Measurements from ENCODE around the gene ABCC10. TPM values are rescaled to one million over a fixed set of nuclear protein-coding genes. Genes with fewer than 3 reads are reported as not detected.
"Not testable (repeated sequence)": the region's sequence is repeated elsewhere in the genome, so short reads cannot be mapped to it uniquely, and the experiment has no call there.

Gene ABCC10
- total RNA-seq, 4 donors from 2014 or later: 10.8 to 23.9 (median 19.3) TPM

DNA sequence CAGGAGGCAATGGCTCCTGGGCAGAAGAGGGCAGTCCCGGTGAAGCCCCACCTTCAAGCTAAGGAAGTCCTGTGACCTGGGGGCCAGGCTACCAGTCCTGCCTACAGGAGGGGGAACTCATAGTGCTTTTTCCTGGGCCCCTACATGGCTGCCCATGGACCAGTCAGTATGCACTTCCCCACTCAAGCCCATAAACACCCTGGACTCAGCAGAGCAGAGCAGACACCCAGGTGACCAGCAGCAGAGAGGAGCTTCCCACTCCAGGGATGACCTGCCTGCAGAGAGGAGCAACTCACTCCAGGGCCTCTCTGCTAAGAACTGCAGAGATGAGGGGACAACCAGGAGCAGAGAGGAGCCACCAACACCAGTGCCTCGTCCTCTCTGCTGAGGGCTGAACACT, 14.3 kb upstream of the ABCC10 start:
- WGBS, 2 donors: 100% methylated on average over 1 of the region's 2 CpGs; no CpG with 5 or more reads in 1 of the 2 donors
- no peaks in the 10 kb centered on the region for H3K9me3 ChIP-seq
- peaks cover 0 to 17% (median 0%) of the 10 kb centered on the region in 4 donors for H3K27me3 ChIP-seq
- no peak for DNase-seq
- no peaks in the 10 kb centered on the region for H3K4me1 ChIP-seq
- H3K36me3 ChIP-seq: no peaks in the 10 kb centered on the region
- no peak for TF ChIP-seq POLR2A (IDR thresholded peaks at IDR 0.05)
- TF ChIP-seq, protein P1, sequence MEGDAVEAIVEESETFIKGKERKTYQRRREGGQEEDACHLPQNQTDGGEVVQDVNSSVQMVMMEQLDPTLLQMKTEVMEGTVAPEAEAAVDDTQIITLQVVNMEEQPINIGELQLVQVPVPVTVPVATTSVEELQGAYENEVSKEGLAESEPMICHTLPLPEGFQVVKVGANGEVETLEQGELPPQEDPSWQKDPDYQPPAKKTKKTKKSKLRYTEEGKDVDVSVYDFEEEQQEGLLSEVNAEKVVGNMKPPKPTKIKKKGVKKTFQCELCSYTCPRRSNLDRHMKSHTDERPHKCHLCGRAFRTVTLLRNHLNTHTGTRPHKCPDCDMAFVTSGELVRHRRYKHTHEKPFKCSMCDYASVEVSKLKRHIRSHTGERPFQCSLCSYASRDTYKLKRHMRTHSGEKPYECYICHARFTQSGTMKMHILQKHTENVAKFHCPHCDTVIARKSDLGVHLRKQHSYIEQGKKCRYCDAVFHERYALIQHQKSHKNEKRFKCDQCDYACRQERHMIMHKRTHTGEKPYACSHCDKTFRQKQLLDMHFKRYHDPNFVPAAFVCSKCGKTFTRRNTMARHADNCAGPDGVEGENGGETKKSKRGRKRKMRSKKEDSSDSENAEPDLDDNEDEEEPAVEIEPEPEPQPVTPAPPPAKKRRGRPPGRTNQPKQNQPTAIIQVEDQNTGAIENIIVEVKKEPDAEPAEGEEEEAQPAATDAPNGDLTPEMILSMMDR (IDR thresholded peaks at IDR 0.05): no peak
- H3K4me3 ChIP-seq: no peak overlapping the region
- intact Hi-C loops (cut with DNase I): no loop called here
- no peak overlapping the region for H3K27ac ChIP-seq

DNA sequence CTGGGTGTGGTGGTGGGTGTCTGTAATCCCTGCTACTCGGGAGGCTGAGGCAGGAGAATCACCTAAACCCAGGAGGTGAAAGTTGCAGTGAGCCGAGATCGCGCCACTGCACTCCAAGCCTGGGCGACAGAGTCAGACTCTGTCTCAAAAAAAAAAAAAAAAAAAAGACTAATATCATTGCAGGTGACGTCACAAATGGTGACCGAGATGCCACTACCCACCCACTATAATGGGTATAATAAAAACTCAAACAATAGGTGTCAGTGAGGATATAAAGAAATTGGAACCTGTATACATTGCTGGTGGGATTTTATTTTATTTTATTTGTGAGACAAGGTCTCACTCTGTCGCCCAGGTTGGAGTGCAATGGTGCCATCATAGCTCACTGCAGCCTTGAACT, 12.1 kb upstream of the ABCC10 start:
- 87 to 92% methylated on average over 8 of the region's 8 CpGs for WGBS, 2 donors
- H3K4me1 ChIP-seq; H3K4me3 ChIP-seq; intact Hi-C loops (cut with DNase I); H3K9me3 ChIP-seq; DNase-seq; H3K36me3 ChIP-seq; H3K27ac ChIP-seq: not testable (repeated sequence)
- peaks cover 0 to 17% (median 0%) of the 10 kb centered on the region in 4 donors for H3K27me3 ChIP-seq

DNA sequence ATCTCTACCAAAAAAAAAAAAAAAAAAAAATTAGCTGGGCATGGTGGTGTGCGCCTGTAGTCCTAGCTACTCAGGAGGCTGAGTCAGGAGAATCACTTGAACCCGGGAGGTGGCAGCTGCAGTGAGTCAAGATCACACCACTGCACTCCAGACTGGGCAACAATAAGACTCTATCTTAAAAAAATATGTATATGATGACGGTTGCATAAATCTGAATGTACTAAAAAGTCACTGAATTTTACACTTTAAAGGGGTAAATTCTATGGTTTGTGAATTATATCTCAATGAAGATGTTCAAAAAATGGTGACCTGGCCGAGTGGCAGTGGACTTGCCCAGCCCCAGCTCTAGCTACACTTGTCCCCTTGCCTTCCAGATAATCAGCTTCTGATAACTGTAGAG, 10.4 kb upstream of the ABCC10 start:
- DNase-seq: no peak
- Histone ChIP-seq H3K4me3 (no peak overlapping the region), H3K27me3 (peaks cover 0 to 17% (median 0%) of the 10 kb centered on the region in 4 donors), H3K4me1 (no peaks in the 10 kb centered on the region), H3K9me3 (no peaks in the 10 kb centered on the region), H3K36me3 (no peaks in the 10 kb centered on the region), H3K27ac (no peak overlapping the region)
- TF ChIP-seq POLR2A (IDR thresholded peaks at IDR 0.05): no peak
- TF ChIP-seq, protein P1 (IDR thresholded peaks at IDR 0.05): no peak
- intact Hi-C loops (cut with DNase I): no loop called here
- 73 to 79% methylated on average over 4 of the region's 4 CpGs for WGBS, 2 donors

DNA sequence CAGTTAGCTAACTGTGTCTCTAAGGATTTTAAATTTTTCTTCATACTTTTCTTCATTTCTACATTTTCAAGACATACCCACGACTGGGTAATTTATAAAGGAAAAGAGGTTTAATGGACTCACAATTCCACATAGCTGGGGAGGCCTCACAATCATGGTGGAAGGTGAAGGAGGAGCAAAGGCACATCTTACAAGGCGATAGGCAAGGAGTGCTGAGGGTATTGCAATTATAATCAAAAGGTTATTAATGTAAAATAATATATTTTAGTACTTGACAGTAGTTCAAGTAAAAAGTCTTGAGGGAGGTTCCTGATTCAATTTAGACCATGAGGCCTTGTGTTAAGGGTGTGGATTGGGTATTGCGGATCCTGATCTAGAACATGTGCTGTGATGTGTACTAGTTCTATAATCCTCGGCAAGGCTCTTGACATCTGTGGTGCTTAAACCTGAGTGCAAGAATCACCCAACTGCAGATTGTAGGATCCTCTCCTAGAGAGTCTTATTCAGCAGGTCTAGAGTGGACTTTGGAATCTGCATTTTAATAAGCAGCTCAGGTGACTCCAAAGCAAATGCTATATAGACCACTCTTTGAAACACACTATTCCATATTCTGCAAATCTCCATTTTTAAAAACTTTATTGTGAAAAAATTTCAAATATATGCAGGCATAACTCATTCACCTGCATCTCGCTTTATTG, 7.2 kb upstream of the ABCC10 start:
- DNase-seq: no peak
- H3K27ac ChIP-seq: no peak overlapping the region
- H3K27me3 ChIP-seq: no peaks in the 10 kb centered on the region
- intact Hi-C loops (cut with DNase I): no loop called here
- no peak overlapping the region for H3K4me3 ChIP-seq
- WGBS, 2 donors: 62 to 66% methylated on average over 4 to 5 of the region's 5 CpGs
- no peaks in the 10 kb centered on the region for H3K36me3 ChIP-seq
- H3K9me3 ChIP-seq: no peaks in the 10 kb centered on the region
- no peaks in the 10 kb centered on the region for H3K4me1 ChIP-seq
- no peak for TF ChIP-seq POLR2A (IDR thresholded peaks at IDR 0.05)
- TF ChIP-seq, protein P1 (IDR thresholded peaks at IDR 0.05): no peak

DNA sequence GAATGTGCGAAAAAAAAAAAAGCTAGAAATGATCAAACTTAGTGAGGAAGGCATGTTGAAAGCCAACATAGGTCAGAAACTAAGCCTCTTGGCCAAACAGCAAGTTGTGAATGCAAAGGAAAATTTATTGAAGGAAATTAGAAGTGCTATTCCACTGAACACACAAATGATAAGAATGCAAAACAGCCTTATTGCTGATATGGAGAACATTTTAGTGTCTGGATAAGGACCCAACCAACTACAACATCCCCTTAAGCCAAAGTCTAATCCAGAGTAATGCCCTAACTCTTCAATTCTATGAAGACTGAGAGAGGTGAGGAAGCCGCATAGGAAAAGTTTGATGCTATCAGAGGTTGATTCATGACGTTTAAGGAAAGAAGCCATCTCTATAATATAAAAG, 5.5 kb upstream of the ABCC10 start:
- intact Hi-C loops (cut with DNase I): no loop called here
- no peak for DNase-seq
- TF ChIP-seq, protein P1 (IDR thresholded peaks at IDR 0.05): no peak
- TF ChIP-seq POLR2A (IDR thresholded peaks at IDR 0.05): no peak
- Histone ChIP-seq H3K4me3 (no peak overlapping the region), H3K27ac (no peak overlapping the region), H3K36me3 (no peaks in the 10 kb centered on the region), H3K4me1 (peaks cover 0 to 3% (median 0%) of the 10 kb centered on the region in 3 donors), H3K27me3 (no peaks in the 10 kb centered on the region), H3K9me3 (no peaks in the 10 kb centered on the region)
- 80 to 87% methylated on average over 3 of the region's 3 CpGs for WGBS, 2 donors

DNA sequence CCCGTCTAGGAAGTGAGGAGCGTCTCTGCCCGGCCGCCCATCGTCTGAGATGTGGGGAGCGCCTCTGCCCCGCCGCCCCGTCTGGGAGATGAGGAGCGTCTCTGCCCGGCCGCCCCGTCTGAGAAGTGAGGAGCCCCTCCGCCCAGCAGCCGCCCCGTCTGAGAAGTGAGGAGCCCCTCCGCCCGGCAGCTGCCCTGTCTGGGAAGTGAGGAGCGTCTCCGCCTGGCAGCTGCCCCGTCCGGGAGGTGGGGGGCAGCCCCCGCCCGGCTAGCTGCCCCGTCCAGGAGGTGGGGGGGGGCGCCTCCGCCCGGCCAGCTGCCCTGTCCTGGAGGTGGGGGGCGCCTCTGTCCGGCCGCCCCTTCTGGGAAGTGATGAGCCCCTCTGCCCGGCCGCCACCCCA, 2.3 kb upstream of the ABCC10 start:
- H3K36me3 ChIP-seq; DNase-seq; intact Hi-C loops (cut with DNase I); H3K9me3 ChIP-seq; H3K27ac ChIP-seq; H3K4me3 ChIP-seq; H3K27me3 ChIP-seq: not testable (repeated sequence)
- peaks cover 10 to 29% (median 15%) of the 10 kb centered on the region in 3 donors for H3K4me1 ChIP-seq
- WGBS, 2 donors: no CpG with 5 or more reads among the region's 33 CpGs

Data from esophagus squamous epithelium (tissue), 5 donors.